ENCODE results near the gene SBF2. TPM values are rescaled to one million over a fixed set of nuclear protein-coding genes. Genes with fewer than 3 reads are reported as not detected.

SBF2 gene
- total RNA-seq, 1 experiment from 2014 or later = 30.2 TPM

DNA sequence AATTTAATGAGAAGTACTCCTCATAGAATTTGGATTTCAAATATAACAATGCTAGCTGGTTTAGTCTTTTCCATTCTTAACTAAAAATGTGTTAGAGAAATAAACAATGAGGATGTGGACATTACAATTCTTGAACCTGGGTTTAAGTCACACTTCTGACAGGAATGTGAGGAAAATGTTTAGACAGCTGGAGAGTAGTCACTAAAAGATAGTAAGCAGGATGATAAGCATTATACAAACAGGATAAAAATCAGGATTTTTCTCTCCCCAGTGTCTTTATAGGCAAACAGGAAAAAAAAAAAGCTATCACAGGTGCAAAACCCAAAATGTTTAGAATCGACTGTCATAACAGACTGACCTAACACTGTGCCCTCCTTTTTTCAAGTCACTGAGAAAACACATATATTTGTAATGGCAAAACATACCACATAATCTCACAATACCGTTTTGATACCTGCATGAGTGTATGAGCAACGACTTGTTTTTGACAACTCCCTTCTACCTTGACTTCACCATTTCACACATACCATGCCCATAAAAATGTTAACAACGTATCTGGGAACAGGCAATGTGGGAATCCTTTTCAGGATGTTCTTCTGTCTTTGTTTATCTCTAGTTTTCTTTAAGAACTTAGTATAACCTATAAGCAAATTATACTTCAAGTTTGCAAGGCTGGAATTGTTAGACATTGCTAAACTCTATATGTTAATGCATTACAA is 242.0 kb downstream of the SBF2 start:
- peaks cover 10 to 12% of the 10 kb centered on the region in 2 experiments; a peak in 4 of 5 replicates for H3K9me3 Mint-ChIP-seq
- Histone ChIP-seq H4K20me1 (ENCODE audit: control insufficient read depth, insufficient read depth, insufficient read length) (no peaks in the 10 kb centered on the region), H4K8ac (replicated peaks; ENCODE audit: insufficient read length, low read depth, low read length) (no peak overlapping the region), H3T11ph (ENCODE audit: low read length) (no peak overlapping the region), H2AK5ac (ENCODE audit: insufficient read length, low read length) (no peak overlapping the region), H3K79me2 (ENCODE audit: insufficient read depth, low read length) (no peaks in the 10 kb centered on the region), H2BK120ac (ENCODE audit: low read depth, low read length, poor library complexity, severe bottlenecking) (no peak overlapping the region), H2AFZ (ENCODE audit: low read length) (no peak overlapping the region), H3K27ac (ENCODE audit: insufficient read length, low read depth, low read length) (no peak overlapping the region), H2BK12ac (ENCODE audit: insufficient read length, low read depth, low read length) (no peak overlapping the region), H4K5ac (ENCODE audit: insufficient read length, low read depth, low read length) (no peak overlapping the region), H3K56ac (ENCODE audit: insufficient read length, low read depth, low read length) (no peak overlapping the region), H4K91ac (ENCODE audit: insufficient read length, low read depth, low read length) (no peak overlapping the region), H2BK15ac (ENCODE audit: low read depth, low read length) (no peak overlapping the region), H3K4me1 (ENCODE audit: insufficient read depth, low read length) (no peaks in the 10 kb centered on the region), H3K23me2 (ENCODE audit: insufficient read length, low read depth, low read length, poor library complexity, severe bottlenecking) (no peaks in the 10 kb centered on the region), H3K14ac (ENCODE audit: insufficient read depth, low read length) (no peak overlapping the region), H3K27me3 (ENCODE audit: insufficient read depth, low read length) (no peaks in the 10 kb centered on the region), H3K18ac (ENCODE audit: insufficient read length, low read depth, low read length) (no peak overlapping the region), H3K4me2 (ENCODE audit: insufficient read depth, insufficient read length, low read length) (no peak overlapping the region), H2BK20ac (ENCODE audit: low read depth, low read length, poor library complexity, severe bottlenecking) (no peak overlapping the region), H3K9ac (ENCODE audit: extremely low read depth, insufficient read length, low read length) (no peak overlapping the region), H3K79me1 (ENCODE audit: insufficient read depth, low read depth, low read length, poor library complexity, severe bottlenecking) (no peaks in the 10 kb centered on the region), H3K4ac (ENCODE audit: low read depth, low read length) (no peak overlapping the region), H2BK5ac (ENCODE audit: insufficient read length, low read length) (no peak overlapping the region), H3K23ac (ENCODE audit: insufficient read length, low read depth, low read length) (no peak overlapping the region), H3K9me3 (ENCODE audit: control insufficient read depth, low read depth, low read length) (no peaks in the 10 kb centered on the region)
- H3K27ac Mint-ChIP-seq = peak overlapping the region in 1 of 3 experiments; percentile 9; a peak in 1 of 7 replicates
- peaks cover 0 to 5% of the 10 kb centered on the region in 2 experiments; a peak in 2 of 4 replicates for H3K4me1 Mint-ChIP-seq
- H3K36me3 Mint-ChIP-seq (ENCODE audit: insufficient read depth in 1 of 3, low read depth in 3 of 3) = peaks cover 5 to 13% (median 7%) of the 10 kb centered on the region in 3 experiments; a peak in 6 of 7 replicates
- H3K4me3 Mint-ChIP-seq = no peak overlapping the region
- WGBS (ENCODE audit: extremely low coverage, insufficient read length, low lambda C conversion rate) = no CpG with 5 or more reads among the region's 4 CpGs
- TF ChIP-seq, protein P1, sequence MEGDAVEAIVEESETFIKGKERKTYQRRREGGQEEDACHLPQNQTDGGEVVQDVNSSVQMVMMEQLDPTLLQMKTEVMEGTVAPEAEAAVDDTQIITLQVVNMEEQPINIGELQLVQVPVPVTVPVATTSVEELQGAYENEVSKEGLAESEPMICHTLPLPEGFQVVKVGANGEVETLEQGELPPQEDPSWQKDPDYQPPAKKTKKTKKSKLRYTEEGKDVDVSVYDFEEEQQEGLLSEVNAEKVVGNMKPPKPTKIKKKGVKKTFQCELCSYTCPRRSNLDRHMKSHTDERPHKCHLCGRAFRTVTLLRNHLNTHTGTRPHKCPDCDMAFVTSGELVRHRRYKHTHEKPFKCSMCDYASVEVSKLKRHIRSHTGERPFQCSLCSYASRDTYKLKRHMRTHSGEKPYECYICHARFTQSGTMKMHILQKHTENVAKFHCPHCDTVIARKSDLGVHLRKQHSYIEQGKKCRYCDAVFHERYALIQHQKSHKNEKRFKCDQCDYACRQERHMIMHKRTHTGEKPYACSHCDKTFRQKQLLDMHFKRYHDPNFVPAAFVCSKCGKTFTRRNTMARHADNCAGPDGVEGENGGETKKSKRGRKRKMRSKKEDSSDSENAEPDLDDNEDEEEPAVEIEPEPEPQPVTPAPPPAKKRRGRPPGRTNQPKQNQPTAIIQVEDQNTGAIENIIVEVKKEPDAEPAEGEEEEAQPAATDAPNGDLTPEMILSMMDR (conservative IDR thresholded peaks at IDR 0.05) = no peak
- no peak for DNase-seq
- H3K27me3 Mint-ChIP-seq (ENCODE audit: low read depth) = no peaks in the 10 kb centered on the region

Measured in H9 (cell line).